GM21619 (cell line): Measurements from ENCODE around the gene MAPK1.

ENCODE experiments used
- ATAC-seq: cut with Tn5 transposase; IDR thresholded peaks from one replicate; pipeline ENCODE4 v1.9.1; 2021; ENCODE audit not compliant: unreplicated experiment

The MAPK1 gene

DNA sequence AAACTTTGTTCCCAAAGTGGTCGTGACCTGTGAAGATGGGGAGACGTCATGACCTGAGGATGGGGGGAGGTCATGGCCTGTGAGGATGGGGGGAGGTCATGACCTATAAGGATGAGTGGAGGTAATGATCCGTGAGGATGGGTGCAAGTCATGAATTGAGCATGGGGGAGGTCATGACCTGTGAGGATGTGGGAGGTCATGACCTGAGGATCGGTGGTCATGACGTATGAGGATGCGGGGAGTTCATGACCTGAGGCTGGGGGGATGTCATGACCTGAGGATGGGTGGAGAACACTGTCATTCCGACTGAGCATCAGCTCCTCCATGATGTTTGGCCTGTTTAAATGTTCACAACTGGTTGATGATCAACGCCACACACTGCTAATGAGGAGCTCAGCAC is 157.8 kb downstream of the MAPK1 start:
- no peak for ATAC-seq

DNA sequence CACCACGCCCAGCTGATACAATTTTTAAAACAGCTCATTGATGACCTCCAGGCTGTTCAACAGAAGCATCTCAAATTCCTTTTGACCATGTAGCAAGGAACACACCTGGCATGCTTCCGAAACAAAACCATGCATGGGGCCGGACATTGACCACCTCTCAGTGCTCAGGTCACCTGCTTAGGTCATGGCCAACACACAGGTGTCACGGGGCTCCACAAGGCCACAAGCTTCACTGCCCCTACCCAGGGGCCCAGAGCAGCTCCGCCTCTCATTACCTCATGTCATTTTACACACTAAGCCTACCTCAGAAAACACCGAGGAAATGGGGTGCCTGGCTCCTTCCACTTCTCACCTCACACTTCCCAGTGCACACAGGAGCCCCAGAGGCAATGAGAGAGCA is 158.5 kb downstream of the MAPK1 start:
- no peak for ATAC-seq

DNA sequence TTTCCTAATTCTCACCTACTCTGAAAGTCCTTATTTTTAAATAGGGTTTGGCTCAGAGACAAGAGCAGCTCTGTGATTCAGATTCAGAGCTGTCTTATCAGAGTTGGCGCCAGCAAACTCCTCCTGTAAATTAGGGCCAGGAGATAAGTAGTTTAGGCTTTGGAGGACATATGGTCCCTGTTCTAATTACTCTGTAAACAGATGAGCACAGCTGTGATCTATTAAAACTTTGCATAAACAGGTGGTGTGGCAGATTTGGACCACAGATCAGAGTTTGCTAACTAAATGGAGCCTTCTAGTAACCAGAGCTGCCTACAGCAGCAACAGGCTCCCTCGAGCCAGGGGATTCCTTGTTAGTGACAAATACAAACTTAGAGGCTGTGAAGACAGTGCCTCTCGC is 159.8 kb downstream of the MAPK1 start:
- ATAC-seq: no peak
